SK-N-SH (cell line): Measurements from ENCODE around the gene ZYG11A.

Experiments used
- EZH2phosphoT487 ChIP-seq: fragments of 200-600 bp; sonication (generic); IDR thresholded peaks from 2 replicates; pipeline ENCODE4 v1.6.1; 2017; ENCODE audit warnings: low read depth, mixed run types, mild to moderate bottlenecking, antibody characterized with exemption, moderate library complexity, borderline replicate concordance
- NFIC ChIP-seq: IDR thresholded peaks from 2 replicates; pipeline ENCODE4 v1.4.0; 2012; ENCODE audit warnings: borderline replicate concordance
- NRF1 ChIP-seq: IDR thresholded peaks from 2 replicates; pipeline ENCODE4 v1.6.1; 2012; ENCODE audit warnings: low read depth, mild to moderate bottlenecking, low read length
- POLR2AphosphoS5 ChIP-seq: IDR thresholded peaks from 2 replicates; pipeline ENCODE4 v1.6.1; 2012; ENCODE audit warnings: low read depth, low read length
- RCOR1 ChIP-seq: fragments of 150-350 bp; IDR thresholded peaks from 2 replicates; pipeline ENCODE4 v1.6.1; 2017; ENCODE audit warnings: antibody characterized with exemption, low read length
- SIN3A ChIP-seq: IDR thresholded peaks from 2 replicates; pipeline ENCODE4 v1.6.1; 2012; ENCODE audit warnings: low read depth, mild to moderate bottlenecking, low read length, moderate library complexity, borderline replicate concordance
- SMC3 ChIP-seq: IDR thresholded peaks from 2 replicates; pipeline ENCODE4 v1.6.1; 2012; ENCODE audit warnings: low read depth, low read length, improper control_type of control experiment
- TEAD4 ChIP-seq: IDR thresholded peaks from 2 replicates; pipeline ENCODE4 v1.4.0; 2012; ENCODE audit warnings: mild to moderate bottlenecking, borderline replicate concordance; ENCODE audit not compliant: insufficient read depth
- YY1 ChIP-seq: IDR thresholded peaks from 2 replicates; pipeline ENCODE4 v1.4.0; 2012; ENCODE audit warnings: low read depth, mild to moderate bottlenecking
- TF ChIP-seq, protein P1 (sequence below): IDR thresholded peaks from 2 replicates; pipeline ENCODE4 v1.6.1; 2012; ENCODE audit warnings: mild to moderate bottlenecking, low read depth, low read length, moderate library complexity
- TF ChIP-seq, protein P2 (sequence below): fragments of 200-600 bp; sonication (generic); IDR thresholded peaks from 2 replicates; pipeline ENCODE4 v1.6.1; 2017; ENCODE audit warnings: antibody characterized with exemption, mild to moderate bottlenecking, moderate library complexity

DNA sequence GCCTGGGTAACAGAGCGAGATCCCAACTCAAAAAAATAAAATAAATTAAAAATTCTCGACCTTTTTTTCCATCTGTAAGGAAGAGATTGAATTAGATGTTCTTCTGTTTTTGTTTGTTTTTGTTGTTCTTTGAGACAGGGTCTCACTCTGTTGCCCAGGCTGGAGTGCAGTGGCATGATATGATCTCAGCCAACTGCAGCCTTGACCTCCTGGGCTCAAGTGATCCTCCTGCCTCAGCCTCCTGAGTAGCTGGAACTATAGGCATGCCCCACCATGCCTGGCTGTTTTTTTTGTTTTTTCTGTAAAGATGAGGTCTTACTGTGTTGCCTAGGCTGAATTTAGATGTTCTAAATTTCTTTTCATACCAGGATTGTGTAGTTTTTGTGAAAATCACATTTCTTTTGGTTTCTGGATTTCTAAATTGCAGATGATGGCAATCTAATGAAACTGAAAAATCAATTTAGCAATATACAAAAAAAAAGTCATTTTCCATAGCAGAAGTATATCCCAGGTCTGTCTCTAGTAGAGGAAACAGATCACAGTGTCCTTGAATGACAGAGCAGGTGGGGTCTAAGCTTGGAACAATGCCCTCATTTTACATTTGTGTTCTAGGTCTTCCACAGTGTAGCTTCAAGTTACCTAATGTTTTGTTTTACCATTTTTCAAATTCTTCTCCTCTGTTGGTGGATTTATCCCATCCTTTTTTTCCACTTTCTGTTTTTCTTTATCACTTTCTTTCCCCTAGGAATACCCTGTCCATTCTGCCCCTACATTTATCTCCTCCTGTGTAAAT is 20.3 kb downstream of the ZYG11A start:
- TF ChIP-seq, protein P1, sequence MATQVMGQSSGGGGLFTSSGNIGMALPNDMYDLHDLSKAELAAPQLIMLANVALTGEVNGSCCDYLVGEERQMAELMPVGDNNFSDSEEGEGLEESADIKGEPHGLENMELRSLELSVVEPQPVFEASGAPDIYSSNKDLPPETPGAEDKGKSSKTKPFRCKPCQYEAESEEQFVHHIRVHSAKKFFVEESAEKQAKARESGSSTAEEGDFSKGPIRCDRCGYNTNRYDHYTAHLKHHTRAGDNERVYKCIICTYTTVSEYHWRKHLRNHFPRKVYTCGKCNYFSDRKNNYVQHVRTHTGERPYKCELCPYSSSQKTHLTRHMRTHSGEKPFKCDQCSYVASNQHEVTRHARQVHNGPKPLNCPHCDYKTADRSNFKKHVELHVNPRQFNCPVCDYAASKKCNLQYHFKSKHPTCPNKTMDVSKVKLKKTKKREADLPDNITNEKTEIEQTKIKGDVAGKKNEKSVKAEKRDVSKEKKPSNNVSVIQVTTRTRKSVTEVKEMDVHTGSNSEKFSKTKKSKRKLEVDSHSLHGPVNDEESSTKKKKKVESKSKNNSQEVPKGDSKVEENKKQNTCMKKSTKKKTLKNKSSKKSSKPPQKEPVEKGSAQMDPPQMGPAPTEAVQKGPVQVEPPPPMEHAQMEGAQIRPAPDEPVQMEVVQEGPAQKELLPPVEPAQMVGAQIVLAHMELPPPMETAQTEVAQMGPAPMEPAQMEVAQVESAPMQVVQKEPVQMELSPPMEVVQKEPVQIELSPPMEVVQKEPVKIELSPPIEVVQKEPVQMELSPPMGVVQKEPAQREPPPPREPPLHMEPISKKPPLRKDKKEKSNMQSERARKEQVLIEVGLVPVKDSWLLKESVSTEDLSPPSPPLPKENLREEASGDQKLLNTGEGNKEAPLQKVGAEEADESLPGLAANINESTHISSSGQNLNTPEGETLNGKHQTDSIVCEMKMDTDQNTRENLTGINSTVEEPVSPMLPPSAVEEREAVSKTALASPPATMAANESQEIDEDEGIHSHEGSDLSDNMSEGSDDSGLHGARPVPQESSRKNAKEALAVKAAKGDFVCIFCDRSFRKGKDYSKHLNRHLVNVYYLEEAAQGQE, result no peak
- TF ChIP-seq NFIC (no peak), TEAD4 (no peak), RCOR1 (no peak), POLR2AphosphoS5 (no peak), NRF1 (no peak), YY1 (no peak), SIN3A (no peak), SMC3 (no peak), EZH2phosphoT487 (no peak)
- TF ChIP-seq, protein P2, sequence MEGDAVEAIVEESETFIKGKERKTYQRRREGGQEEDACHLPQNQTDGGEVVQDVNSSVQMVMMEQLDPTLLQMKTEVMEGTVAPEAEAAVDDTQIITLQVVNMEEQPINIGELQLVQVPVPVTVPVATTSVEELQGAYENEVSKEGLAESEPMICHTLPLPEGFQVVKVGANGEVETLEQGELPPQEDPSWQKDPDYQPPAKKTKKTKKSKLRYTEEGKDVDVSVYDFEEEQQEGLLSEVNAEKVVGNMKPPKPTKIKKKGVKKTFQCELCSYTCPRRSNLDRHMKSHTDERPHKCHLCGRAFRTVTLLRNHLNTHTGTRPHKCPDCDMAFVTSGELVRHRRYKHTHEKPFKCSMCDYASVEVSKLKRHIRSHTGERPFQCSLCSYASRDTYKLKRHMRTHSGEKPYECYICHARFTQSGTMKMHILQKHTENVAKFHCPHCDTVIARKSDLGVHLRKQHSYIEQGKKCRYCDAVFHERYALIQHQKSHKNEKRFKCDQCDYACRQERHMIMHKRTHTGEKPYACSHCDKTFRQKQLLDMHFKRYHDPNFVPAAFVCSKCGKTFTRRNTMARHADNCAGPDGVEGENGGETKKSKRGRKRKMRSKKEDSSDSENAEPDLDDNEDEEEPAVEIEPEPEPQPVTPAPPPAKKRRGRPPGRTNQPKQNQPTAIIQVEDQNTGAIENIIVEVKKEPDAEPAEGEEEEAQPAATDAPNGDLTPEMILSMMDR, result no peak
